Large intestine (tissue), 12 donors: ENCODE results near the gene PCDHGB5. TPM values are rescaled to one million over a fixed set of nuclear protein-coding genes. Genes with fewer than 3 reads are reported as not detected.
"Not testable (repeated sequence)": the region's sequence is repeated elsewhere in the genome, so short reads cannot be mapped to it uniquely, and the experiment has no call there.

ENCODE experiments used
- DNase-seq, 2 donors: peaks; one replicate each; pipeline versions ENCODE4 v3.0.0 to v3.0.0-alpha.2; 2013
- H3K27ac ChIP-seq: one replicate; pipeline ENCODE4 v1.5.1; 2013; ENCODE audit warnings: low read length
- H3K27me3 ChIP-seq: 2 replicates; pipeline ENCODE4 v1.6.1; 2013; ENCODE audit warnings: low read length; ENCODE audit not compliant: control insufficient read depth, insufficient read depth
- H3K36me3 ChIP-seq: 2 replicates; pipeline ENCODE4 v1.6.1; 2013; ENCODE audit warnings: low read length; ENCODE audit not compliant: control insufficient read depth, insufficient read depth
- H3K4me1 ChIP-seq: one replicate; pipeline ENCODE4 v1.6.1; 2013; ENCODE audit warnings: low read length; ENCODE audit not compliant: control insufficient read depth, insufficient read depth
- H3K4me3 ChIP-seq: one replicate; pipeline ENCODE4 v1.5.1; 2013; ENCODE audit warnings: low read length
- H3K9me3 ChIP-seq: one replicate; pipeline ENCODE4 v1.6.1; 2013; ENCODE audit warnings: mild to moderate bottlenecking, low read depth, low read length, moderate library complexity; ENCODE audit not compliant: control insufficient read depth
- WGBS: methylation state at CpG from one replicate; pipeline ENCODE4 v1.1.5; 2013; ENCODE audit warnings: low lambda C conversion rate; ENCODE audit not compliant: insufficient coverage; 5-methylcytosine and 5-hydroxymethylcytosine counted together
- long read RNA-seq, 11 donors: transcript quantifications; one replicate each; lab custom pipeline, GENCODE V29; 2026
- polyA plus RNA-seq: library from polyadenylated mRNA; unstranded; fragments of 120-200 nt; gene quantifications from one replicate; pipeline ENCODE4 v1.2.1, GENCODE V29; 2013

The PCDHGB5 gene
- 1.8 TPM for polyA plus RNA-seq
- long read RNA-seq, donor 1, partial matches to known transcripts, result 0 of 3 reads
- long read RNA-seq, donor 1, other reads (novel, unspliced or antisense), result 0 of 3 reads
- long read RNA-seq, donor 2, full-length matches to known transcripts, result 3 of 3 reads
- long read RNA-seq, donor 2, partial matches to known transcripts, result 0 of 3 reads
- long read RNA-seq, donor 2, other reads (novel, unspliced or antisense), result 0 of 3 reads
- long read RNA-seq, donor 3, full-length matches to known transcripts, result 1 of 1 reads
- long read RNA-seq, donor 3, partial matches to known transcripts, result 0 of 1 reads
- long read RNA-seq, donor 3, other reads (novel, unspliced or antisense), result 0 of 1 reads
- long read RNA-seq, donor 4, result 0 reads
- long read RNA-seq, donor 5, partial matches to known transcripts, result 0 of 2 reads
- long read RNA-seq, donor 5, other reads (novel, unspliced or antisense), result 0 of 2 reads
- long read RNA-seq, donor 6, full-length matches to known transcripts, result 4 of 4 reads
- long read RNA-seq, donor 6, partial matches to known transcripts, result 0 of 4 reads
- long read RNA-seq, donor 6, other reads (novel, unspliced or antisense), result 0 of 4 reads
- long read RNA-seq, donor 7, partial matches to known transcripts, result 0 of 3 reads
- long read RNA-seq, donor 7, other reads (novel, unspliced or antisense), result 0 of 3 reads
- long read RNA-seq, donor 8, partial matches to known transcripts, result 0 of 2 reads
- long read RNA-seq, donor 8, other reads (novel, unspliced or antisense), result 0 of 2 reads
- long read RNA-seq, donor 9, partial matches to known transcripts, result 0 of 3 reads
- long read RNA-seq, donor 9, other reads (novel, unspliced or antisense), result 0 of 3 reads
- long read RNA-seq, donor 10, result 0 reads
- long read RNA-seq, donor 11, result 0 reads

DNA sequence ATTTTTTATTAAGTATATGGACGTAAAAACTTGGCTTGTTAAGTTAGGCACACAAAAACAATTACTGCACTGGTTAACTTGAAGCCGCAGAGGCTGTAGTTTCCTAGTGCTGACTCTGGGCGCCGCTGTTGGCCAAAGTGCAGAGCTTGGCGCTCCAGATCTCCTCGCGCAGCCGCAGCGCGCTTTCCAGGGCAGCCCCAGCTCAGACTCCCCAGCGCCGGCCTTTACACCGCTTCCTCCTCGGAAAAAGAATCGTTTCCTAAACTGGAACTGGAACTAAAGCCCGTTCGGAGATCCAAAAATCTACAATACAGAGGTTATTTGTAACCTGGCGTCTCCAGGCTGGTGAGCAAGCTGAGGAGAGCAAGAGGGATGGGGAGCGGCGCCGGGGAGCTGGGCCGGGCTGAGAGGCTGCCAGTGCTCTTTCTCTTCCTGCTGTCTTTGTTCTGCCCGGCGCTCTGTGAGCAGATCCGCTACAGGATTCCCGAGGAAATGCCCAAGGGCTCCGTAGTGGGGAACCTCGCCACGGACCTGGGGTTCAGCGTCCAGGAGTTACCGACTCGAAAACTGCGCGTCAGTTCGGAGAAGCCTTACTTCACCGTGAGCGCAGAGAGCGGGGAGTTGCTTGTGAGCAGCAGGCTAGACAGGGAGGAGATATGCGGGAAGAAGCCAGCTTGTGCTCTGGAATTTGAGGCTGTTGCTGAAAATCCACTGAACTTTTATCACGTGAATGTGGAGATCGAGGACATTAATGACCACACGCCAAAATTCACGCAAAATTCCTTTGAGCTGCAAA lies at the start of gene PCDHGB5:
Gene PCDHGB5 (plus strand): TSS at position 192 of the 796 bp plus-strand sequence. CDS start 181 bp downstream, at position 373.
- no CpG with 5 or more reads among the region's 43 CpGs for WGBS

DNA sequence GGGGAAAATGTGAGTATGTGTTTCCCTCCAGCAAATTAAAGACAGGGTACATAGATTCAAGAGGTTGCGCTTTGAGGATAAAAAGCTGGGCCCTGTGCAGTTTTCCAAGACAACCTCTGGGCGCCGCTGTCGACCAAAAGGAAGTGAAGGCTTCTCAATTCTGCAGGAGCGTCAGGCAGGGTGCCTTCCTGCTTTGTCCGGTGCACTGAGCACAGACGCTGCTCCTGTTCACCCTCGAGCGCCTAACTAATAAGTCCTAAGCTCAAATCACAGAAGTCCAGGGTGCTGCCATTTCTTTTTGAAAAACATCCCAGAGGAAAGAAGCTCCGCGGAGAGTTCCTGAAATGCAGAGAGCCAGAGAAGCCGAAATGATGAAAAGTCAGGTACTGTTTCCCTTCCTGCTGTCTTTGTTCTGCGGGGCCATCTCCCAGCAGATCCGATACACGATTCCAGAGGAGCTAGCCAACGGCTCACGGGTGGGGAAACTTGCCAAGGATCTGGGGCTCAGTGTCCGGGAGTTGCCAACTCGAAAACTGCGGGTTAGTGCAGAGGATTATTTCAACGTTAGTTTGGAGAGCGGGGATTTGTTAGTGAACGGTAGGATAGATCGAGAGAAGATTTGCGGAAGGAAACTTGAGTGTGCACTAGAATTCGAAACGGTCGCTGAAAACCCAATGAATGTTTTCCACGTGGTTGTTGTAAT lies 47.7 kb upstream of the PCDHGB5 start, which contains the start of gene PCDHGB1:
Gene PCDHGB1 (plus strand): TSS at position 183 of the 703 bp plus-strand sequence. CDS start 162 bp downstream, at position 345.
- Histone ChIP-seq H3K4me3 (no peak within 1 kb of the TSS), H3K27ac (no peak within 1 kb of the TSS), H3K4me1 (no peaks in the 10 kb centered on the region), H3K9me3 (peaks cover 33% of the 10 kb centered on the region), H3K36me3 (no peaks in the 10 kb centered on the region), H3K27me3 (peaks cover 31% of the 10 kb centered on the region)
- no peak for DNase-seq
- WGBS, result 60% methylated on average over 1 of the region's 29 CpGs

More for the DNA sequence above, at the start of gene PCDHGB5:
- H3K9me3 ChIP-seq, result peaks cover 53% of the 10 kb centered on the region
- not testable (repeated sequence) for H3K36me3 ChIP-seq, H3K27ac ChIP-seq, H3K4me1 ChIP-seq
- peaks cover 47% of the 10 kb centered on the region for H3K27me3 ChIP-seq
- peak in 1 of 2 donors; percentile 32 for DNase-seq
- H3K4me3 ChIP-seq, result peak within 1 kb of the TSS; percentile 26

DNA sequence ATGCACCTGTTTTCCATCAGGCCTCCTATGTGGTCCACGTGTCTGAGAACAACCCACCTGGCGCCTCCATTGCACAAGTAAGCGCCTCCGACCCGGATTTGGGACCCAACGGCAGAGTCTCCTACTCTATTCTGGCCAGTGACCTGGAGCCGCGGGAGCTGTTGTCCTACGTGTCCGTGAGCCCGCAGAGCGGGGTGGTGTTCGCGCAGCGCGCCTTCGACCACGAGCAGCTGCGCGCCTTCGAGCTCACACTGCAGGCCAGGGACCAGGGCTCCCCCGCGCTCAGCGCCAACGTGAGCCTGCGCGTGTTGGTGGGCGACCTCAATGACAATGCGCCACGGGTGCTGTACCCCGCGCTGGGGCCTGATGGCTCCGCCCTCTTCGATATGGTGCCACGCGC lies 46.2 kb upstream of the PCDHGB5 start:
- no peak for DNase-seq
- WGBS, result no CpG with 5 or more reads among the region's 36 CpGs
- peaks cover 35% of the 10 kb centered on the region for H3K27me3 ChIP-seq

DNA sequence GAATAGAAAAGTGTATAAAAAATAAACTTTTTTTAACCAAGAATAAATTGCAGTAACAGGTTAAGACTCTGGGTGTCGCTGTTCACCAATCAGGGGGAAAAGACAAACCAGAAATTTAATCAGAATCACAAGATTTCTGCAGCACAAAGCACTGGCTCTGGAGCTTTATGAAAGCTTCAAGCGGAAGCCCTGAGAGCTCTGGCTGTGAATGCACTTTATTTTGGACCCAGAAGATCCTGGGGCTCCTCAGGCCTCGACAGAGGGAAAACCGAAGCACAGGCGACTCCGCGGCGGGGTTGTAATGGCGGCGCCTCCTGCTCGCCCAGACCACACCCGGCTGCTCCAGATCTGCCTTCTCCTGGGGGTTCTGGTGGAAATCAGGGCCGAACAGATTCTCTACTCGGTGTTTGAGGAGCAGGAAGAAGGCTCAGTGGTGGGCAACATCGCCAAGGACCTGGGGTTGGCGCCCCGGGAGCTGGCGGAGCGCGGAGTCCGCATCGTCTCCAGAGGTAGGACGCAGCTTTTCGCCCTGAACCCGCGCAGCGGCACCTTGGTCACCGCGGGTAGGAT lies 42.8 kb upstream of the PCDHGB5 start, which contains the start of gene PCDHGA4:
Gene PCDHGA4 (plus strand): TSS at position 122 of the 570 bp plus-strand sequence. CDS start 87 bp downstream, at position 209.
- H3K4me3 ChIP-seq, result no peak within 1 kb of the TSS
- H3K27me3 ChIP-seq, result peaks cover 36% of the 10 kb centered on the region
- WGBS, result 0% methylated on average over 1 of the region's 29 CpGs
- H3K4me1 ChIP-seq, result no peaks in the 10 kb centered on the region
- DNase-seq, result no peak
- no peak within 1 kb of the TSS for H3K27ac ChIP-seq
- peaks cover 39% of the 10 kb centered on the region for H3K9me3 ChIP-seq
- no peaks in the 10 kb centered on the region for H3K36me3 ChIP-seq

More for the DNA sequence above, 46.2 kb upstream of the PCDHGB5 start:
- no peaks in the 10 kb centered on the region for H3K4me1 ChIP-seq
- no peaks in the 10 kb centered on the region for H3K36me3 ChIP-seq
- H3K9me3 ChIP-seq, result peaks cover 31% of the 10 kb centered on the region
- no peak overlapping the region for H3K4me3 ChIP-seq
- H3K27ac ChIP-seq, result no peak overlapping the region

DNA sequence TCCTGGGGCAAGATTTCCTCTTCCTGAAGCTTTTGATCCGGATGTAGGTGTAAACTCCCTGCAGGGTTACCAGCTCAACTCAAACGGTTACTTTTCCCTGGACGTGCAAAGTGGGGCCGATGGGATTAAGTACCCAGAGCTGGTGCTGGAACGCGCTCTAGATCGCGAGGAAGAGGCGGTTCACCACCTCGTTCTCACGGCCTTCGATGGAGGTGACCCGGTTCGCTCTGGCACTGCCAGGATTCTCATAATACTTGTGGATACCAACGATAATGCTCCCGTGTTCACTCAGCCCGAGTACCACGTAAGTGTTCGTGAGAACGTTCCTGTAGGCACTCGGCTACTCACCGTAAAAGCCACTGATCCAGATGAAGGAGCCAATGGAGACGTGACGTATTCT lies 42.1 kb upstream of the PCDHGB5 start:
- no peaks in the 10 kb centered on the region for H3K4me1 ChIP-seq
- no peak overlapping the region for H3K27ac ChIP-seq
- WGBS, result no CpG with 5 or more reads among the region's 24 CpGs
- no peak overlapping the region for H3K4me3 ChIP-seq
- DNase-seq, result no peak
- H3K9me3 ChIP-seq, result peaks cover 37% of the 10 kb centered on the region
- peaks cover 36% of the 10 kb centered on the region for H3K27me3 ChIP-seq
- no peaks in the 10 kb centered on the region for H3K36me3 ChIP-seq

DNA sequence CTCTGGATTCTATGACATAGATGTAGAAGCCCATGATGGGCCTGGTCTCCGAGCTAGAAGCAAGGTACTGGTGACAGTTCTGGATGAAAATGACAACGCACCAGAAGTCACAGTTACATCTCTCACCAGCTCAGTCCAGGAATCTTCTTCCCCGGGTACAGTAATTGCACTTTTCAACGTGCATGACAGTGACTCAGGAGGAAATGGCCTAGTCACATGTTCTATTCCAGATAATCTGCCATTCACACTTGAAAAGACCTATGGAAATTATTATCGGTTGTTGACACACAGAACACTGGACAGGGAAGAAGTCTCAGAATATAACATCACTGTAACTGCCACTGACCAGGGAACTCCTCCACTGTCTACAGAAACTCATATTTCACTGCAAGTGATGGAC lies 41.6 kb upstream of the PCDHGB5 start:
- Histone ChIP-seq H3K4me1 (no peaks in the 10 kb centered on the region), H3K36me3 (no peaks in the 10 kb centered on the region), H3K4me3 (no peak overlapping the region), H3K9me3 (peaks cover 37% of the 10 kb centered on the region), H3K27ac (no peak overlapping the region), H3K27me3 (peaks cover 35% of the 10 kb centered on the region)
- DNase-seq, result no peak
- WGBS, result no CpG with 5 or more reads among the region's 5 CpGs

DNA sequence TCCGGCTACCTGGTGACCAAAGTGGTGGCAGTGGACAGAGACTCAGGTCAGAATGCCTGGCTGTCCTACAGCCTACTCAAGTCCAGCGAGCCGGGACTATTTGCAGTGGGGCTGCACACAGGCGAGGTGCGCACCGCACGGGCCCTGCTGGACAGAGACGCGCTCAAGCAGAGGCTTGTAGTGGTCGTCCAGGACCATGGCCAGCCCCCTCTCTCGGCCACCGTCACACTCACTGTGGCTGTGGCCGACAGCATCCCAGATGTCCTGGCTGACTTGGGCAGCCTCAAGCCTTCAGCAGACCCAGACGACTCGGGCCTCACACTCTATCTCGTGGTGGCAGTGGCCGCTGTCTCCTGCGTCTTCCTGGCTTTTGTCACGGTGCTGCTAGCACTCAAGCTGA lies 40.8 kb upstream of the PCDHGB5 start:
- Histone ChIP-seq H3K27me3 (peaks cover 35% of the 10 kb centered on the region), H3K4me3 (no peak overlapping the region), H3K4me1 (no peaks in the 10 kb centered on the region), H3K9me3 (peaks cover 39% of the 10 kb centered on the region), H3K36me3 (no peaks in the 10 kb centered on the region), H3K27ac (no peak overlapping the region)
- no CpG with 5 or more reads among the region's 19 CpGs for WGBS
- DNase-seq, result no peak

DNA sequence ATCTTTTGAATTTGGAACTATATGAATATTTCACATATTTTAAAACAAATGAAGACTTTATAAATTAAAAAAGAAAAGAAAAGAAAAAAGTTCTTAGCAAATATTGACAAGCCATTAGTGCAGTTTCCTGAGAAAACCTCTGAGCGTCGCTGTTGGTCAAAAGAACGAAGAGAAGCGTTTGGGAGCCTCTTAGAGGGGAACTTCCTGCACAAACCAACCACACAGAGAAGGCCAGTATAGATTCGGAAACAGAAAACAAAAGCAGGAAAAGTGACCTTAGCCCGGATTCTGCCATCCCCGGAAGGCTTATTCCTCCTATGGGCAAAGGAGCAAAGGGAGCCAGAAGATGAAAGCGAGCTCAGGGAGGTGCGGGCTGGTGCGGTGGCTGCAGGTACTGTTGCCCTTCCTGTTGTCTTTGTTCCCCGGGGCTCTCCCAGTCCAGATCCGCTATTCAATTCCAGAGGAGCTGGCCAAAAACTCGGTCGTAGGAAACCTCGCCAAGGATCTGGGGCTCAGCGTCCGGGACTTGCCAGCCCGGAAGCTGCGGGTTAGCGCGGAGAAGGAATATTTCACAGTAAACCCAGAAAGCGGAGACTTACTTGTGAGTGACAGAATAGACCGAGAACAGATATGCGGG lies 37.8 kb upstream of the PCDHGB5 start, which contains the start of gene PCDHGB2:
Gene PCDHGB2 (plus strand): TSS at position 205 of the 637 bp plus-strand sequence. CDS start 142 bp downstream, at position 347.
- Histone ChIP-seq H3K4me1 (no peaks in the 10 kb centered on the region), H3K9me3 (peaks cover 42% of the 10 kb centered on the region), H3K4me3 (no peak within 1 kb of the TSS), H3K27me3 (peaks cover 45% of the 10 kb centered on the region), H3K27ac (no peak within 1 kb of the TSS), H3K36me3 (no peaks in the 10 kb centered on the region)
- DNase-seq, result no peak
- no CpG with 5 or more reads among the region's 24 CpGs for WGBS

DNA sequence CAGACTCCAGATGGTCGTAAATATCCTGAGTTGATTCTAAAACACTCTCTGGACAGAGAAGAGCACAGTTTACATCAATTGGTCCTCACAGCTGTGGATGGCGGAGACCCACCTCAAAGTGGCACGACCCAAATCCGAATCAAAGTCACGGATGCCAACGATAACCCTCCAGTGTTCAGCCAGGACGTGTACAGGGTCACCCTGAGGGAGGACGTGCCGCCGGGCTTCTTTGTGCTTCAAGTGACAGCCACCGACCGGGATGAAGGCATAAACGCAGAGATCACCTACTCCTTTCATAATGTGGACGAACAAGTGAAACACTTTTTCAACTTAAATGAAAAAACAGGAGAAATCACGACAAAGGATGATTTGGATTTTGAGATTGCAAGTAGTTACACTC lies 37.1 kb upstream of the PCDHGB5 start:
- Histone ChIP-seq H3K27ac (no peak overlapping the region), H3K4me3 (no peak overlapping the region), H3K9me3 (peaks cover 42% of the 10 kb centered on the region), H3K36me3 (no peaks in the 10 kb centered on the region), H3K27me3 (peaks cover 47% of the 10 kb centered on the region), H3K4me1 (no peaks in the 10 kb centered on the region)
- DNase-seq, result no peak
- 10% methylated on average over 2 of the region's 15 CpGs for WGBS
